NCI-H524 treated with DMSO at 0.1 percent for 48 hours (cell line): ENCODE measurements around the gene SNRK.

Source experiments
- DNase-seq: peaks from one replicate; lab custom pipeline; 2025; lab: John Stamatoyannopoulos, UW

Gene SNRK

GRCh38 chr3:43309372-43310305 lies 23.3 kb downstream of the SNRK start:
- no peak for DNase-seq

- DNase-seq = no peak
These were observed 30.6 kb downstream of the SNRK start for GRCh38 chr3:43316783-43317460.

- no peak for DNase-seq
These were observed 31.3 kb downstream of the SNRK start for GRCh38 chr3:43317461-43318316.

GRCh38 chr3:43319376-43319775 lies 33.0 kb downstream of the SNRK start:
- DNase-seq = peak; percentile 19

GRCh38 chr3:43319794-43320193 lies 33.5 kb downstream of the SNRK start:
- no peak for DNase-seq

GRCh38 chr3:43320288-43320687 lies 33.9 kb downstream of the SNRK start:
- DNase-seq = no peak

GRCh38 chr3:43323541-43323940 lies 37.2 kb downstream of the SNRK start:
- no peak for DNase-seq

GRCh38 chr3:43326891-43327581 lies 40.7 kb downstream of the SNRK start:
- DNase-seq = no peak

GRCh38 chr3:43327582-43327979 lies 41.2 kb downstream of the SNRK start:
- DNase-seq = no peak

GRCh38 chr3:43328653-43329052 lies 42.3 kb downstream of the SNRK start:
- no peak for DNase-seq

- no peak for DNase-seq
These were observed 44.6 kb downstream of the SNRK start for GRCh38 chr3:43330981-43331380.

- no peak for DNase-seq
These were observed 45.0 kb downstream of the SNRK start for GRCh38 chr3:43331381-43331780.

GRCh38 chr3:43334976-43335375 lies 48.6 kb downstream of the SNRK start:
- no peak for DNase-seq

GRCh38 chr3:43335799-43336198 lies 49.5 kb downstream of the SNRK start:
- no peak for DNase-seq

GRCh38 chr3:43338295-43338694 lies 52.0 kb downstream of the SNRK start:
- DNase-seq = no peak

GRCh38 chr3:43340403-43340802 lies 54.1 kb downstream of the SNRK start:
- no peak for DNase-seq

GRCh38 chr3:43341788-43342187 lies 55.4 kb downstream of the SNRK start:
- no peak for DNase-seq

- DNase-seq = no peak
These were observed 56.8 kb downstream of the SNRK start for GRCh38 chr3:43343185-43343584.

GRCh38 chr3:43343815-43344214 lies 57.5 kb downstream of the SNRK start:
- no peak for DNase-seq

- no peak for DNase-seq
These were observed 58.2 kb downstream of the SNRK start for GRCh38 chr3:43344520-43344919.

GRCh38 chr3:43345246-43345645 lies 58.9 kb downstream of the SNRK start:
- DNase-seq = no peak

GRCh38 chr3:43345877-43346276 lies 59.5 kb downstream of the SNRK start:
- no peak for DNase-seq
